IMR-90 (cell line): Measurements from ENCODE around the gene CYP27C1. TPM values are rescaled to one million over a fixed set of nuclear protein-coding genes. Genes with fewer than 3 reads are reported as not detected.

Experiments
- ATAC-seq: fragments of 200-7000 bp; cut with Tn5 transposase; 2 replicates; pipeline ENCODE4 v1.9.1; 2020; ENCODE audit warnings: low read depth, mild to moderate bottlenecking, moderate library complexity
- BruUV-seq: library from RNA; stranded (reverse); fragments of 400-500 nt; replicated peaks from 2 replicates; lab custom pipeline; 2021; lab: Mats Ljungman, UMichigan
- CTCF ChIA-PET: fragments of 300-600 bp; formaldehyde crosslinking; extraction: SDS; loops from one replicate; lab custom pipeline; 2021; ENCODE audit warnings: antibody characterized with exemption; lab: Yijun Ruan, JAX
- POLR2A ChIA-PET: fragments of 300-600 bp; sonication (Branson Sonifier 250); formaldehyde crosslinking; loops from one replicate; lab custom pipeline; 2022; ENCODE audit warnings: antibody characterized with exemption; ENCODE audit not compliant: unreplicated experiment; lab: Charles Lee
- DNase-seq: peaks from one replicate; pipeline ENCODE4 v3.0.0; 2013
- H2AFZ ChIP-seq: replicated peaks from 2 replicates; pipeline ENCODE3; 2013; ENCODE audit warnings: low read length, mild to moderate bottlenecking; ENCODE audit not compliant: poor library complexity
- H2AK5ac ChIP-seq: 2 replicates; pipeline ENCODE4 v1.6.1; 2013; ENCODE audit warnings: low read depth, low read length, inconsistent platforms
- H2AK9ac ChIP-seq: replicated peaks from 2 replicates; pipeline ENCODE3; 2013; ENCODE audit warnings: mild to moderate bottlenecking, low read depth, low read length, moderate library complexity; ENCODE audit not compliant: poor library complexity
- H2BK120ac ChIP-seq: 2 replicates; pipeline ENCODE4 v1.6.1; 2013; ENCODE audit warnings: low read depth, low read length, inconsistent platforms
- H2BK15ac ChIP-seq: 3 replicates; pipeline ENCODE4 v1.6.1; 2013; ENCODE audit warnings: low read depth, low read length, inconsistent platforms
- H2BK20ac ChIP-seq: 2 replicates; pipeline ENCODE4 v1.6.1; 2013; ENCODE audit warnings: low read depth, mild to moderate bottlenecking, inconsistent platforms, low read length, moderate library complexity
- H2BK5ac ChIP-seq: 2 replicates; pipeline ENCODE4 v1.6.1; 2013; ENCODE audit warnings: mild to moderate bottlenecking, low read depth, low read length, inconsistent platforms; ENCODE audit not compliant: poor library complexity, severe bottlenecking
- H3K14ac ChIP-seq: replicated peaks from 2 replicates; pipeline ENCODE4 v1.6.1; 2013; ENCODE audit warnings: low read depth, low read length, inconsistent platforms
- H3K18ac ChIP-seq: 2 replicates; pipeline ENCODE4 v1.6.1; 2013; ENCODE audit warnings: low read depth, low read length, control low read depth
- H3K23ac ChIP-seq: 2 replicates; pipeline ENCODE4 v1.6.1; 2013; ENCODE audit warnings: low read depth, low read length, inconsistent platforms
- H3K27ac ChIP-seq: 2 replicates; pipeline ENCODE4 v1.5.1; 2013; ENCODE audit warnings: mild to moderate bottlenecking, control low read depth, low read length; ENCODE audit not compliant: insufficient read depth
- H3K27me3 ChIP-seq: 2 replicates; pipeline ENCODE4 v1.6.1; 2013; ENCODE audit warnings: low read length; ENCODE audit not compliant: control insufficient read depth, insufficient read depth
- H3K36me3 ChIP-seq: 2 replicates; pipeline ENCODE4 v1.6.1; 2013; ENCODE audit warnings: low read length, mixed read lengths; ENCODE audit not compliant: control insufficient read depth, insufficient read depth
- H3K4ac ChIP-seq: 2 replicates; pipeline ENCODE4 v1.6.1; 2013; ENCODE audit warnings: low read depth, low read length, inconsistent platforms
- H3K4me1 ChIP-seq: 2 replicates; pipeline ENCODE4 v1.6.1; 2013; ENCODE audit warnings: low read length, mixed read lengths; ENCODE audit not compliant: control insufficient read depth, insufficient read depth
- H3K4me2 ChIP-seq: 2 replicates; pipeline ENCODE4 v1.6.1; 2013; ENCODE audit warnings: low read depth, mild to moderate bottlenecking, control low read depth, low read length, moderate library complexity
- H3K4me3 ChIP-seq: 2 replicates; pipeline ENCODE4 v1.5.1; 2013; ENCODE audit warnings: low read depth, mild to moderate bottlenecking, control low read depth, low read length, moderate library complexity; ENCODE audit not compliant: insufficient read depth
- H3K56ac ChIP-seq: 2 replicates; pipeline ENCODE4 v1.6.1; 2013; ENCODE audit warnings: low read length, inconsistent platforms; ENCODE audit not compliant: insufficient read depth; ENCODE audit errors: extremely low read depth
- H3K79me1 ChIP-seq, 2 experiments: 2 replicates each; pipeline ENCODE4 v1.6.1; 2013; ENCODE audit warnings: low read length in 2 of 2, inconsistent platforms in 1 of 2, low read depth in 1 of 2
- H3K9ac ChIP-seq: 2 replicates; pipeline ENCODE4 v1.6.1; 2013; ENCODE audit warnings: low read depth, low read length, control low read depth
- H3K9me1 ChIP-seq: 2 replicates; pipeline ENCODE4 v1.6.1; 2013; ENCODE audit warnings: low read length, inconsistent platforms; ENCODE audit not compliant: insufficient read depth
- H3K9me3 ChIP-seq: 2 replicates; pipeline ENCODE4 v1.6.1; 2013; ENCODE audit warnings: low read length; ENCODE audit not compliant: control insufficient read depth, insufficient read depth
- H4K20me1 ChIP-seq: 2 replicates; pipeline ENCODE4 v1.6.1; 2013; ENCODE audit warnings: low read length, inconsistent platforms; ENCODE audit not compliant: insufficient read depth
- H4K5ac ChIP-seq: 2 replicates; pipeline ENCODE4 v1.6.1; 2013; ENCODE audit warnings: mild to moderate bottlenecking, low read depth, low read length, control low read depth
- H4K8ac ChIP-seq, 2 experiments: 2 replicates each; pipeline ENCODE4 v1.6.1; 2013; ENCODE audit warnings: low read depth in 2 of 2, low read length in 2 of 2, control low read depth in 1 of 2, inconsistent platforms in 1 of 2
- H4K91ac ChIP-seq: 2 replicates; pipeline ENCODE4 v1.6.1; 2013; ENCODE audit warnings: low read depth, low read length, inconsistent platforms; ENCODE audit not compliant: insufficient read depth
- BHLHE40 ChIP-seq: fragments of 150-350 bp; IDR thresholded peaks from 2 replicates; pipeline ENCODE4 v1.6.1; 2016; ENCODE audit warnings: mild to moderate bottlenecking, low read depth, low read length
- WGBS, 2 experiments: methylation state at CpG; one replicate each; pipeline versions ENCODE4 v1.1.5 to v1.1.7; 2013; ENCODE audit warnings: missing lambda C conversion rate in 2 of 2; ENCODE audit not compliant: insufficient read length in 1 of 2; ENCODE audit errors: extremely low coverage in 2 of 2; 5-methylcytosine and 5-hydroxymethylcytosine counted together
- dilution Hi-C: fragments of 300-500 bp; cut with HindIII; formaldehyde crosslinking; loops from one replicate; pipeline ENCODE4 v1.14.3; 2018; ENCODE audit warnings: low sequenced_read_pairs; ENCODE audit not compliant: unreplicated experiment
- in situ Hi-C: fragments of 300-500 bp; cut with MboI; formaldehyde crosslinking; loops from 3 replicates; pipeline ENCODE4 v1.14.3; 2019; ENCODE audit warnings: low sequenced_read_pairs, inconsistent platforms, mixed read lengths
- intact Hi-C: fragments of 100-400 bp; cut with micrococcal nuclease; formaldehyde crosslinking; loops from 2 replicates; pipeline ENCODE4 v1.10.0; 2022
- polyA plus RNA-seq, 3 experiments: library from polyadenylated mRNA; depleted of rRNA; stranded (reverse); fragments of >200 nt; gene quantifications; 2 replicates each; pipeline ENCODE4 v1.2.3, GENCODE V29; 2012; ENCODE audit warnings: low replicate concordance in 1 of 3
- total RNA-seq: library from RNA; depleted of rRNA; stranded (reverse); fragments of >200 nt; gene quantifications from 2 replicates; pipeline ENCODE4 v1.2.3, GENCODE V29; 2012

Gene CYP27C1
- total and polyA plus RNA-seq, 2 of the 4 experiments (the other 2 are of a cell fraction) = not detected

GRCh38 chr2:127193967-127194280, 26.2 kb downstream of the CYP27C1 start:
- no peak overlapping the region for H3K4ac ChIP-seq
- no CpG with 5 or more reads among the region's 5 CpGs for WGBS, 2 experiments
- intact Hi-C loops (loop anchor here (1.0 kb wide), 1 partner anchor 9 kb away; no protein-coding TSS in a partner anchor), in situ Hi-C loops (no loop called here), dilution Hi-C loops (no loop called here)
- TF ChIP-seq BHLHE40 = no peak
- no peak overlapping the region; the same call in 1 of the 2 replicates for H3K4me2 ChIP-seq
- no peak overlapping the region for H3K23ac ChIP-seq
- no peaks in the 10 kb centered on the region for H3K79me1 ChIP-seq
- H2BK20ac ChIP-seq = no peak overlapping the region
- ChIA-PET POLR2A (no interaction called here), CTCF (interaction anchor here (0.5 kb wide), 1 partner anchor 88 kb away, joined by 3 read pairs; no protein-coding TSS in a partner anchor)
- H3K9ac ChIP-seq = no peak overlapping the region
- H4K20me1 ChIP-seq = no peaks in the 10 kb centered on the region
- H3K4me3 ChIP-seq = no peak overlapping the region
- no peaks in the 10 kb centered on the region for H3K36me3 ChIP-seq
- H4K5ac ChIP-seq = no peak overlapping the region
- H3K18ac ChIP-seq = no peak overlapping the region
- H3K9me1 ChIP-seq = no peaks in the 10 kb centered on the region
- no peak overlapping the region for H2AK5ac ChIP-seq
- peak; percentile 68 for DNase-seq
- H4K8ac ChIP-seq = no peak overlapping the region
- no peak overlapping the region for H4K91ac ChIP-seq
- no peak overlapping the region for H3K56ac ChIP-seq
- no peak overlapping the region for H3K14ac ChIP-seq
- no peak overlapping the region for H2BK120ac ChIP-seq
- H3K4me1 ChIP-seq = peaks cover 8% of the 10 kb centered on the region
- H2BK5ac ChIP-seq = no peak overlapping the region
- peaks cover under 1% of the 10 kb centered on the region; the same call in 1 of the 2 replicates for H3K27me3 ChIP-seq
- H3K9me3 ChIP-seq = no peaks in the 10 kb centered on the region
- no peak overlapping the region for H2AFZ ChIP-seq
- H2BK15ac ChIP-seq = no peak overlapping the region
- H2AK9ac ChIP-seq = no peak overlapping the region
- peak; percentile 82 for ATAC-seq
- BruUV-seq = no TSS peak
- no peak overlapping the region for H3K27ac ChIP-seq
